Prostate gland (tissue), 2 donors: ENCODE data around the gene PDXP. TPM values are rescaled to one million over a fixed set of nuclear protein-coding genes. Genes with fewer than 3 reads are reported as not detected.

Source experiments
- DNase-seq: peaks from one replicate; pipeline ENCODE4 v3.0.0-alpha.2; 2019; ENCODE audit warnings: low spot score
- H3K27ac ChIP-seq, 2 donors: fragments of 200-600 bp; sonication (generic); 2 replicates each; pipeline ENCODE4 v1.5.1; 2017 to 2019
- H3K27me3 ChIP-seq: fragments of 200-600 bp; sonication (generic); replicated peaks from 2 replicates; pipeline ENCODE4 v1.5.1; 2019; ENCODE audit not compliant: insufficient read depth
- H3K36me3 ChIP-seq, 2 donors: fragments of 200-600 bp; sonication (generic); 1 replicate in 1 of 2; 2 replicates in 1 of 2; pipeline versions ENCODE4 v1.5.1 to v1.8.1; 2017 to 2019
- H3K4me1 ChIP-seq: fragments of 200-600 bp; sonication (generic); replicated peaks from 2 replicates; pipeline ENCODE4 v1.5.1; 2019
- H3K4me3 ChIP-seq, 2 donors: fragments of 200-600 bp; sonication (generic); 2 replicates each; pipeline ENCODE4 v1.5.1; 2017 to 2019
- H3K9me3 ChIP-seq: fragments of 200-600 bp; sonication (generic); 2 replicates; pipeline ENCODE4 v1.5.1; 2017
- CTCF ChIP-seq, 4 experiments: fragments of 200-600 bp in 2 of 4; fragments of 450-650 bp in 2 of 4; sonication (generic) in 2 of 4; IDR thresholded peaks; 1 replicate in 3 of 4; 2 replicates in 1 of 4; pipeline ENCODE4 v1.5.1; 2016 to 2019; ENCODE audit warnings: antibody characterized with exemption in 4 of 4, mild to moderate bottlenecking in 2 of 4, moderate library complexity in 2 of 4
- POLR2A ChIP-seq: fragments of 450-650 bp; IDR thresholded peaks from one replicate; pipeline ENCODE4 v1.6.1; 2016; ENCODE audit warnings: antibody characterized with exemption, mild to moderate bottlenecking
- POLR2AphosphoS5 ChIP-seq: sonication (generic); formaldehyde crosslinking; IDR thresholded peaks from one replicate; pipeline ENCODE4 v1.6.1; 2017; ENCODE audit warnings: antibody characterized with exemption
- WGBS: methylation state at CpG from one replicate; pipeline ENCODE4 v1.1.5; 2018; 5-methylcytosine and 5-hydroxymethylcytosine counted together
- intact Hi-C: fragments of 100-400 bp; cut with DNase I; formaldehyde crosslinking; loops from one replicate; pipeline ENCODE4 v1.14.2; 2022
- small RNA-seq, 2 donors: library from RNA; depleted of rRNA; stranded (forward); fragments of <200 nt; gene quantifications; one replicate each; pipeline ENCODE3, GENCODE V24; 2016
- total RNA-seq, 2 donors: library from RNA; depleted of rRNA; stranded (reverse); fragments of >200 nt; gene quantifications; one replicate each; pipeline ENCODE4 v1.1.0, GENCODE V29; 2016

The PDXP gene
- total RNA-seq, 2 donors from 2014 or later = 12.9 to 87.8 TPM

DNA sequence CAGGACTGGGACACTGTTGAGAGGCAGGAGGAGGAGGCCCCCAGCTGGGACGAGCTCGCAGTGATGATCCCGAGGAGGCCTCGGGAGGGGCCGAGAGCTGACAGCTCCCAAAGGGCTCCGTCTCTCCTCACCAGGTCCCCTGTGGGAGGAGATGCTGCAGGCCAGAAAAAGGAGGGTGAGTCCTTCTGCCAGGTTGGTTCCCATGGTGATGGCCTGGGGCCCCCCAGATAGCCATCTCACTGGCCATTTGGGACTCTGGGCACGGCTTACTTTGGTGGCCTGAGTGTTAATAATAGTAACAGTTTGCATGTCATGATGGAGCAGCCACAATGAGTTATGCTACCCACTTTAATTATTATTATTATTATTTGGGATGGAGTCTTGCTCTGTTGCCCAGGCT, 57.2 kb downstream of the PDXP start:
- TF ChIP-seq CTCF (IDR thresholded peaks at IDR 0.05) (no peak), POLR2A (no peak), POLR2AphosphoS5 (no peak)
- Histone ChIP-seq H3K27ac (no peak overlapping the region), H3K36me3 (no peaks in the 10 kb centered on the region), H3K27me3 (no peaks in the 10 kb centered on the region), H3K4me3 (no peak overlapping the region), H3K4me1 (no peaks in the 10 kb centered on the region), H3K9me3 (no peaks in the 10 kb centered on the region)
- DNase-seq = no peak
- intact Hi-C loops = no loop called here
- 88% methylated on average over 7 of the region's 7 CpGs for WGBS

Small RNA genes lying within 50 kb of the gene (small RNA-seq; reads per million reads assigned to genes)
- gene RN7SL385P = 0 reads per million in 2 donors

Other genes with a start within 250 kb of the PDXP start
- 1 to 10 TPM; 2.8 to 4.3 TPM for gene ELFN2, start 231.2 kb upstream of the PDXP start, total RNA-seq
- gene MFNG, start 172.3 kb upstream of the PDXP start, total RNA-seq = 1 to 10 TPM; 4.4 to 7.3 TPM
- 10 to 100 TPM; 14.2 to 70.7 TPM for gene CARD10, start 139.3 kb upstream of the PDXP start, total RNA-seq
- 10 to 100 TPM; 28.6 to 97.0 TPM for gene CDC42EP1, start 98.2 kb upstream of the PDXP start, total RNA-seq
- gene LGALS2, start 78.6 kb upstream of the PDXP start, total RNA-seq = not detected
- gene GGA1, start 49.9 kb upstream of the PDXP start, total RNA-seq = 100 to 1,000 TPM in 1 of 2 donors, 10 to 100 TPM in 1; 43.9 to 146 TPM
- 10 to 100 TPM; 10.9 to 12.0 TPM for gene SH3BP1, start 19.1 kb upstream of the PDXP start, total RNA-seq
- 1,000 to 10,000 TPM in 1 of 2 donors, 100 to 1,000 TPM in 1; 365 to 1,063 TPM for gene LGALS1, start 16.9 kb downstream of the PDXP start, total RNA-seq
- 10 to 100 TPM; 39.6 to 49.0 TPM for gene NOL12, start 27.6 kb downstream of the PDXP start, total RNA-seq
- 100 to 1,000 TPM; 114 to 115 TPM for gene TRIOBP, start 38.3 kb downstream of the PDXP start, total RNA-seq
- 10 to 100 TPM; 37.8 to 92.7 TPM for gene GCAT, start 149.2 kb downstream of the PDXP start, total RNA-seq
- gene GALR3, start 164.7 kb downstream of the PDXP start, total RNA-seq = under 1 TPM in 1 of 2 donors, not detected in 1; 0.85 TPM
- 10 to 100 TPM; 72.4 to 94.5 TPM for gene ANKRD54, start 185.6 kb downstream of the PDXP start, total RNA-seq
- gene EIF3L, start 190.7 kb downstream of the PDXP start, total RNA-seq = 100 to 1,000 TPM; 385 to 501 TPM
- gene MICALL1, start 247.6 kb downstream of the PDXP start, total RNA-seq = 10 to 100 TPM; 42.8 to 62.8 TPM